Measurements from ENCODE around the gene ZNF226.
"Not testable (repeated sequence)": the region's sequence is repeated elsewhere in the genome, so short reads cannot be mapped to it uniquely, and the experiment has no call there.

Gene ZNF226

DNA sequence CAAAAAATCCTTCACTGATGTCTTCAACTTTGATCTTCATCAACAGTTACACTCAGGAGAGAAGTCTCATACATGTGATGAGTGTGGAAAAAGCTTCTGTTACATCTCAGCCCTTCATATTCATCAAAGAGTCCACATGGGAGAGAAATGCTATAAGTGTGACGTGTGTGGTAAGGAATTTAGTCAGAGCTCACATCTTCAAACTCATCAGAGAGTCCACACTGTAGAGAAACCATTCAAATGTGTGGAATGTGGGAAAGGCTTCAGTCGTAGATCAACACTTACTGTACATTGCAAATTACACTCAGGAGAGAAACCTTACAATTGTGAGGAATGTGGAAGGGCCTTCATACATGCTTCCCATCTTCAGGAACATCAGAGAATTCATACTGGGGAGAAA, 8.4 kb upstream of the ZNF226 start:
- no peak overlapping the region for H3K4me3 ChIP-seq (ENCODE audit: low read depth, low read length)
- TF ChIP-seq, protein P1, sequence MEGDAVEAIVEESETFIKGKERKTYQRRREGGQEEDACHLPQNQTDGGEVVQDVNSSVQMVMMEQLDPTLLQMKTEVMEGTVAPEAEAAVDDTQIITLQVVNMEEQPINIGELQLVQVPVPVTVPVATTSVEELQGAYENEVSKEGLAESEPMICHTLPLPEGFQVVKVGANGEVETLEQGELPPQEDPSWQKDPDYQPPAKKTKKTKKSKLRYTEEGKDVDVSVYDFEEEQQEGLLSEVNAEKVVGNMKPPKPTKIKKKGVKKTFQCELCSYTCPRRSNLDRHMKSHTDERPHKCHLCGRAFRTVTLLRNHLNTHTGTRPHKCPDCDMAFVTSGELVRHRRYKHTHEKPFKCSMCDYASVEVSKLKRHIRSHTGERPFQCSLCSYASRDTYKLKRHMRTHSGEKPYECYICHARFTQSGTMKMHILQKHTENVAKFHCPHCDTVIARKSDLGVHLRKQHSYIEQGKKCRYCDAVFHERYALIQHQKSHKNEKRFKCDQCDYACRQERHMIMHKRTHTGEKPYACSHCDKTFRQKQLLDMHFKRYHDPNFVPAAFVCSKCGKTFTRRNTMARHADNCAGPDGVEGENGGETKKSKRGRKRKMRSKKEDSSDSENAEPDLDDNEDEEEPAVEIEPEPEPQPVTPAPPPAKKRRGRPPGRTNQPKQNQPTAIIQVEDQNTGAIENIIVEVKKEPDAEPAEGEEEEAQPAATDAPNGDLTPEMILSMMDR (IDR thresholded peaks at IDR 0.05; ENCODE audit: borderline replicate concordance, insufficient read depth, low read depth, low read length), result no peak

DNA sequence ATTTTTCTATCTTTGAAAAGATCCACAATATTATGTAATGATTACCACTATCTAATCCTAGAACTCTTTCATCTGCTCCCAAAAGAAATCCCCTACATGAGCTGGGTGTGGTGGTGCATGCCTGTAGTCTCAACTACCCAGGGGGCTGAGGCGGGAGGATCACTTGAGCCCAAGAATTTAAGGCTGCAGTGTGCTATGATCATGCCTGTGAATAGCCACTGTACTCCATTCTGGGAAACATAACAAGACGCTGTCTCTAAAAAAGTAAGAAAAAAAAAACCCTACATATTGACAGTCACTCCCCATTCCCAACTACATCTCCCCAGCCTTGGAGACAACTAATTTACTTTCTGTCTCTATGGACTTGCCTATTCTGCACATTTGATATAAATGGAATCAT, 1.1 kb upstream of the ZNF226 start:
- H3K4me3 ChIP-seq (ENCODE audit: low read depth, low read length), result no peak overlapping the region
- TF ChIP-seq, protein P1 (IDR thresholded peaks at IDR 0.05; ENCODE audit: borderline replicate concordance, insufficient read depth, low read depth, low read length), result no peak

DNA sequence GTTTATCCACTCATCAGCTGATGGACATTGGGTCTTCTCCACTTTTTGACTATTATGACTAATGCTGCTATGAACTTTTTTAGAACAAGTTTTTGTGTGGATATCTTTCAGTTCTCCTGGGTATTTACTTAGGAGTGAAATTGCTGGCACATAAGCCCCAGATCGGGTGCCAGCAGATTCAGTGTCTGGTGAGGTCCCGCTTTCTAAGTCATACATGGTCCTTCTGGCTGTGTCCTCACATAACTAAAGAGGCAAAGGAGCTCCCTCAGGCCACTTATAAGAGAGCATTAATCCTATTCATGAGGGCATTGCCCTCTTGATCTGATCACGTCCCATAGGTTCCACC, 600 bp upstream of the ZNF226 start:
- TF ChIP-seq, protein P1 (IDR thresholded peaks at IDR 0.05; ENCODE audit: borderline replicate concordance, insufficient read depth, low read depth, low read length), result no peak
- H3K4me3 ChIP-seq (ENCODE audit: low read depth, low read length), result peak overlapping the region; percentile 68

DNA sequence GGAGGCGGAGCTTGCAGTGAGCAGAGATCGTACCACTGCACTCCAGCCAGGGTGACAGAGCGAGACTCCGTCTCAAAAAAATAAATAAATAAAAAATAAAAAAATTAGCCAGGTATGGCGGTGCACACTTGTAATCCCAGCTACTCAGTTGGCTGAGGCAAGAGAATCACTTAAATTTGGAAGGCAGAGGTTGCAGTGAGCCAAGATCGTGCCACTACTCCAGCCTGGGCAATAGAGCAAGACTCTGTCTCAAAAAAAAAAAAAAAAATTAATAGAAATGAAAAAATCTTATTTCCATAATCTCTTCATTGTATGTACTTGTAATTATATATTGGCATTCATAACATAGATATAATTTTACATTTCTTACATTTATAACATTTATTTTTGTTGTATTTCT, 5.8 kb downstream of the ZNF226 start:
- not testable (repeated sequence) for H3K4me3 ChIP-seq (ENCODE audit: low read depth, low read length)

DNA sequence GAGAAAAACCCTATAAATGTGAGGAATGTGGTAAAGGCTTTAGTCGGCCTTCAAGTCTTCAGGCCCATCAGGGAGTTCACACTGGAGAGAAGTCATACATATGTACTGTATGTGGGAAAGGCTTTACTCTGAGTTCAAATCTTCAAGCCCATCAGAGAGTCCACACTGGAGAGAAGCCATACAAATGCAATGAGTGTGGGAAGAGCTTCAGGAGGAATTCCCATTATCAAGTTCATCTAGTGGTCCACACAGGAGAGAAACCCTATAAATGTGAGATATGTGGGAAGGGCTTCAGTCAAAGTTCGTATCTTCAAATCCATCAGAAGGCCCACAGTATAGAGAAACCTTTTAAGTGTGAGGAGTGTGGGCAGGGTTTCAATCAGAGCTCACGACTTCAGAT, 11.7 kb downstream of the ZNF226 start:
- no peak overlapping the region for H3K4me3 ChIP-seq (ENCODE audit: low read depth, low read length)
- TF ChIP-seq, protein P1 (IDR thresholded peaks at IDR 0.05; ENCODE audit: borderline replicate concordance, insufficient read depth, low read depth, low read length), result no peak

DNA sequence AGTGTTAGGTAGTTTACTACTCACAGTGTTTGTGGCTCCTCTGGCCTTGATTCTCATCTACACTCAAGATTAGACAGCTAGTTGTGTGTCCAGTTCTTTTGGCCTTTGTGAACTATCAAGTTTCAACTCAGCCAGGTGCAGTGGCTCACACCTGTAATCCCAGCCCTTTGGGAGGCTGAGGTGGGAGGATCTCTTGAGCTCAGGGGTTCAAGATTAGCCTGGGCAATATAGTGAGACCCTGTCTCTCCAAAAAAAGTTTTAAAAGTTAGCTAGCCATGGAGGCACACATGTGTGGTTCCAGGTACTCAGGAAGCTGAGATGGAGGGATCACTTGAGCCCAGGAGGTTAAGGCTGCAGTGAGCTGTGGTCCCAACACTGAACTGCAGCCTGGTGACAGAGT, 16.1 kb downstream of the ZNF226 start:
- H3K4me3 ChIP-seq (ENCODE audit: low read depth, low read length), result no peak overlapping the region
- TF ChIP-seq, protein P1 (IDR thresholded peaks at IDR 0.05; ENCODE audit: borderline replicate concordance, insufficient read depth, low read depth, low read length), result no peak

DNA sequence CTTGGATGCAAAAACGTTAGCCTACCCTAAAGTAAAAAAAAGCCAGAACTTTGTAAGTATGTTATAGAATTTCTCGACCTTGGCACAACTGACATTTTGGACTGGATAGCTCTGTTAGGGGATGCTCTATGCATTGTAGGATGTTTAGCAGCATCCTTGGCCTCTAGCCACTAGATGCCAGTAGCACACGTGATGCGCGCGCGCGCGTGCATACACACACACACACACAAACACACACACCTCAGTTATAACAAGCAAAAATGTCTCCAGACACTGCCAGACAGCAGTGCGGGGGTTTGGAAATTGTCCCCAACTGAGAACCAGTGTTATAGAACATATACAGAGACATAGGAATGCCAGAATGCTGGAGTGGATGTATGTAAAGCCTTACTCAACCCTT, 17.2 kb downstream of the ZNF226 start:
- TF ChIP-seq, protein P1 (IDR thresholded peaks at IDR 0.05; ENCODE audit: borderline replicate concordance, insufficient read depth, low read depth, low read length), result no peak
- no peak overlapping the region for H3K4me3 ChIP-seq (ENCODE audit: low read depth, low read length)

DNA sequence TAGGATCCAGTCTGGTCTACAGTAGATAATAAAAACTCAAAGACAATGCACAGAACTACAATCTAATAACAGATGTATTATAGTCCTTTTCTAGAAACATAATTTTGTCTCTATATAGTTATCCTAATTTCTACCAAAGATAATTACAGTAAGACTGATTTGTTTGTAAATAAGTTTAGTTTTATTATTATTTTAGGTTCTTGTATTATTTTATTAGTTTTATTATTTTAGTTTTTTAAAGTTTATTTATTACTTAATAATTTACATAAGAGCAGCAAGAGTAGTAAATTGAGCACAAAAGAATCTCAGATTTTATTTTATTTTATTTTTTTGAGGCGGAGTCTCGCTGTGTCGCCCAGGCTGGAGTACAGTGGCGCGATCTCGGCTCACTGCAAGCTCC, 25.1 kb downstream of the ZNF226 start:
- TF ChIP-seq, protein P1 (IDR thresholded peaks at IDR 0.05; ENCODE audit: borderline replicate concordance, insufficient read depth, low read depth, low read length), result no peak

More for the DNA sequence above, 25.1 kb downstream of the ZNF226 start:
- H3K4me3 ChIP-seq (ENCODE audit: low read depth, low read length), result no peak overlapping the region

Measured in GM12875 (cell line).